IMR-90 (cell line): ENCODE results near the gene CAMTA1. TPM values are rescaled to one million over a fixed set of nuclear protein-coding genes. Genes with fewer than 3 reads are reported as not detected.

Experiments
- ATAC-seq: fragments of 200-7000 bp; cut with Tn5 transposase; 2 replicates; pipeline ENCODE4 v1.9.1; 2020; ENCODE audit warnings: low read depth, mild to moderate bottlenecking, moderate library complexity
- BruUV-seq: library from RNA; stranded (reverse); fragments of 400-500 nt; replicated peaks from 2 replicates; lab custom pipeline; 2021; lab: Mats Ljungman, UMichigan
- CTCF ChIA-PET: fragments of 300-600 bp; formaldehyde crosslinking; extraction: SDS; loops from one replicate; lab custom pipeline; 2021; ENCODE audit warnings: antibody characterized with exemption; lab: Yijun Ruan, JAX
- POLR2A ChIA-PET: fragments of 300-600 bp; sonication (Branson Sonifier 250); formaldehyde crosslinking; loops from one replicate; lab custom pipeline; 2022; ENCODE audit warnings: antibody characterized with exemption; ENCODE audit not compliant: unreplicated experiment; lab: Charles Lee
- DNase-seq: peaks from one replicate; pipeline ENCODE4 v3.0.0; 2013
- H2AFZ ChIP-seq: replicated peaks from 2 replicates; pipeline ENCODE3; 2013; ENCODE audit warnings: low read length, mild to moderate bottlenecking; ENCODE audit not compliant: poor library complexity
- H2AK5ac ChIP-seq: 2 replicates; pipeline ENCODE4 v1.6.1; 2013; ENCODE audit warnings: low read depth, low read length, inconsistent platforms
- H2AK9ac ChIP-seq: replicated peaks from 2 replicates; pipeline ENCODE3; 2013; ENCODE audit warnings: mild to moderate bottlenecking, low read depth, low read length, moderate library complexity; ENCODE audit not compliant: poor library complexity
- H2BK120ac ChIP-seq: 2 replicates; pipeline ENCODE4 v1.6.1; 2013; ENCODE audit warnings: low read depth, low read length, inconsistent platforms
- H2BK15ac ChIP-seq: 3 replicates; pipeline ENCODE4 v1.6.1; 2013; ENCODE audit warnings: low read depth, low read length, inconsistent platforms
- H2BK20ac ChIP-seq: 2 replicates; pipeline ENCODE4 v1.6.1; 2013; ENCODE audit warnings: low read depth, mild to moderate bottlenecking, inconsistent platforms, low read length, moderate library complexity
- H2BK5ac ChIP-seq: 2 replicates; pipeline ENCODE4 v1.6.1; 2013; ENCODE audit warnings: mild to moderate bottlenecking, low read depth, low read length, inconsistent platforms; ENCODE audit not compliant: poor library complexity, severe bottlenecking
- H3K14ac ChIP-seq: replicated peaks from 2 replicates; pipeline ENCODE4 v1.6.1; 2013; ENCODE audit warnings: low read depth, low read length, inconsistent platforms
- H3K18ac ChIP-seq: 2 replicates; pipeline ENCODE4 v1.6.1; 2013; ENCODE audit warnings: low read depth, low read length, control low read depth
- H3K23ac ChIP-seq: 2 replicates; pipeline ENCODE4 v1.6.1; 2013; ENCODE audit warnings: low read depth, low read length, inconsistent platforms
- H3K27ac ChIP-seq: 2 replicates; pipeline ENCODE4 v1.5.1; 2013; ENCODE audit warnings: mild to moderate bottlenecking, control low read depth, low read length; ENCODE audit not compliant: insufficient read depth
- H3K27me3 ChIP-seq: 2 replicates; pipeline ENCODE4 v1.6.1; 2013; ENCODE audit warnings: low read length; ENCODE audit not compliant: control insufficient read depth, insufficient read depth
- H3K36me3 ChIP-seq: 2 replicates; pipeline ENCODE4 v1.6.1; 2013; ENCODE audit warnings: low read length, mixed read lengths; ENCODE audit not compliant: control insufficient read depth, insufficient read depth
- H3K4ac ChIP-seq: 2 replicates; pipeline ENCODE4 v1.6.1; 2013; ENCODE audit warnings: low read depth, low read length, inconsistent platforms
- H3K4me1 ChIP-seq: 2 replicates; pipeline ENCODE4 v1.6.1; 2013; ENCODE audit warnings: low read length, mixed read lengths; ENCODE audit not compliant: control insufficient read depth, insufficient read depth
- H3K4me2 ChIP-seq: 2 replicates; pipeline ENCODE4 v1.6.1; 2013; ENCODE audit warnings: low read depth, mild to moderate bottlenecking, control low read depth, low read length, moderate library complexity
- H3K4me3 ChIP-seq: 2 replicates; pipeline ENCODE4 v1.5.1; 2013; ENCODE audit warnings: low read depth, mild to moderate bottlenecking, control low read depth, low read length, moderate library complexity; ENCODE audit not compliant: insufficient read depth
- H3K56ac ChIP-seq: 2 replicates; pipeline ENCODE4 v1.6.1; 2013; ENCODE audit warnings: low read length, inconsistent platforms; ENCODE audit not compliant: insufficient read depth; ENCODE audit errors: extremely low read depth
- H3K79me1 ChIP-seq, 2 experiments: 2 replicates each; pipeline ENCODE4 v1.6.1; 2013; ENCODE audit warnings: low read length in 2 of 2, inconsistent platforms in 1 of 2, low read depth in 1 of 2
- H3K9ac ChIP-seq: 2 replicates; pipeline ENCODE4 v1.6.1; 2013; ENCODE audit warnings: low read depth, low read length, control low read depth
- H3K9me1 ChIP-seq: 2 replicates; pipeline ENCODE4 v1.6.1; 2013; ENCODE audit warnings: low read length, inconsistent platforms; ENCODE audit not compliant: insufficient read depth
- H3K9me3 ChIP-seq: 2 replicates; pipeline ENCODE4 v1.6.1; 2013; ENCODE audit warnings: low read length; ENCODE audit not compliant: control insufficient read depth, insufficient read depth
- H4K20me1 ChIP-seq: 2 replicates; pipeline ENCODE4 v1.6.1; 2013; ENCODE audit warnings: low read length, inconsistent platforms; ENCODE audit not compliant: insufficient read depth
- H4K5ac ChIP-seq: 2 replicates; pipeline ENCODE4 v1.6.1; 2013; ENCODE audit warnings: mild to moderate bottlenecking, low read depth, low read length, control low read depth
- H4K8ac ChIP-seq, 2 experiments: 2 replicates each; pipeline ENCODE4 v1.6.1; 2013; ENCODE audit warnings: low read depth in 2 of 2, low read length in 2 of 2, control low read depth in 1 of 2, inconsistent platforms in 1 of 2
- H4K91ac ChIP-seq: 2 replicates; pipeline ENCODE4 v1.6.1; 2013; ENCODE audit warnings: low read depth, low read length, inconsistent platforms; ENCODE audit not compliant: insufficient read depth
- BHLHE40 ChIP-seq: fragments of 150-350 bp; IDR thresholded peaks from 2 replicates; pipeline ENCODE4 v1.6.1; 2016; ENCODE audit warnings: mild to moderate bottlenecking, low read depth, low read length
- CEBPB ChIP-seq: IDR thresholded peaks from 2 replicates; pipeline ENCODE4 v1.6.1; 2012; ENCODE audit warnings: low read depth, low read length, improper control_type of control experiment
- CHD1 ChIP-seq: IDR thresholded peaks from 2 replicates; pipeline ENCODE4 v1.6.1; 2012; ENCODE audit warnings: low read depth, low read length, improper control_type of control experiment
- FOS ChIP-seq: fragments of 150-350 bp; IDR thresholded peaks from 2 replicates; pipeline ENCODE4 v1.6.1; 2016; ENCODE audit warnings: low read depth, low read length
- MAFK ChIP-seq: IDR thresholded peaks from 2 replicates; pipeline ENCODE4 v1.6.1; 2012; ENCODE audit warnings: low read depth, low read length, improper control_type of control experiment
- MAZ ChIP-seq: IDR thresholded peaks from 2 replicates; pipeline ENCODE4 v1.6.1; 2012; ENCODE audit warnings: low read depth, mild to moderate bottlenecking, low read length, improper control_type of control experiment, moderate library complexity, borderline replicate concordance
- MXI1 ChIP-seq: IDR thresholded peaks from 2 replicates; pipeline ENCODE4 v1.6.1; 2012; ENCODE audit warnings: low read depth, mild to moderate bottlenecking, low read length, moderate library complexity, borderline replicate concordance
- NFE2L2 ChIP-seq: fragments of 150-350 bp; IDR thresholded peaks from 2 replicates; pipeline ENCODE4 v1.6.1; 2016; ENCODE audit warnings: low read depth, mild to moderate bottlenecking, low read length
- POLR2A ChIP-seq: IDR thresholded peaks from 2 replicates; pipeline ENCODE4 v1.6.1; 2012; ENCODE audit warnings: mild to moderate bottlenecking, low read depth, low read length
- RAD21 ChIP-seq: IDR thresholded peaks from 2 replicates; pipeline ENCODE4 v1.6.1; 2012; ENCODE audit warnings: low read length, improper control_type of control experiment
- RCOR1 ChIP-seq: IDR thresholded peaks from 2 replicates; pipeline ENCODE4 v1.6.1; 2012; ENCODE audit warnings: mild to moderate bottlenecking, low read length, improper control_type of control experiment; ENCODE audit not compliant: insufficient replicate concordance
- RFX5 ChIP-seq: IDR thresholded peaks from 2 replicates; pipeline ENCODE4 v1.8.0; 2012; ENCODE audit warnings: low read depth, mild to moderate bottlenecking, low read length, moderate library complexity
- SMC3 ChIP-seq: fragments of 150-350 bp; IDR thresholded peaks from 2 replicates; pipeline ENCODE4 v1.6.1; 2016; ENCODE audit warnings: low read depth, mild to moderate bottlenecking, antibody characterized with exemption, low read length, moderate library complexity
- WGBS, 2 experiments: methylation state at CpG; one replicate each; pipeline versions ENCODE4 v1.1.5 to v1.1.7; 2013; ENCODE audit warnings: missing lambda C conversion rate in 2 of 2; ENCODE audit not compliant: insufficient read length in 1 of 2; ENCODE audit errors: extremely low coverage in 2 of 2; 5-methylcytosine and 5-hydroxymethylcytosine counted together
- dilution Hi-C: fragments of 300-500 bp; cut with HindIII; formaldehyde crosslinking; loops from one replicate; pipeline ENCODE4 v1.14.3; 2018; ENCODE audit warnings: low sequenced_read_pairs; ENCODE audit not compliant: unreplicated experiment
- in situ Hi-C: fragments of 300-500 bp; cut with MboI; formaldehyde crosslinking; loops from 3 replicates; pipeline ENCODE4 v1.14.3; 2019; ENCODE audit warnings: low sequenced_read_pairs, inconsistent platforms, mixed read lengths
- intact Hi-C: fragments of 100-400 bp; cut with micrococcal nuclease; formaldehyde crosslinking; loops from 2 replicates; pipeline ENCODE4 v1.10.0; 2022
- polyA plus RNA-seq, 3 experiments: library from polyadenylated mRNA; depleted of rRNA; stranded (reverse); fragments of >200 nt; gene quantifications; 2 replicates each; pipeline ENCODE4 v1.2.3, GENCODE V29; 2012; ENCODE audit warnings: low replicate concordance in 1 of 3
- total RNA-seq: library from RNA; depleted of rRNA; stranded (reverse); fragments of >200 nt; gene quantifications from 2 replicates; pipeline ENCODE4 v1.2.3, GENCODE V29; 2012
- TF ChIP-seq, protein P1 (sequence below): conservative IDR thresholded peaks from 2 replicates; pipeline ENCODE4 v1.5.1; 2012; ENCODE audit warnings: mild to moderate bottlenecking, low read depth, low read length, improper control_type of control experiment
- TF ChIP-seq, protein P2 (sequence below): fragments of 150-350 bp; IDR thresholded peaks from 2 replicates; pipeline ENCODE4 v1.6.1; 2016; ENCODE audit warnings: low read depth, mild to moderate bottlenecking, low read length, moderate library complexity, borderline replicate concordance
- TF ChIP-seq, protein P3 (sequence below): fragments of 150-350 bp; IDR thresholded peaks from 2 replicates; pipeline ENCODE4 v1.6.1; 2017; ENCODE audit warnings: mild to moderate bottlenecking, antibody characterized with exemption, low read length, low read depth

The CAMTA1 gene
- total and polyA plus RNA-seq, 2 of the 4 experiments (the other 2 are of a cell fraction), result 35.5 to 74.3 TPM

DNA sequence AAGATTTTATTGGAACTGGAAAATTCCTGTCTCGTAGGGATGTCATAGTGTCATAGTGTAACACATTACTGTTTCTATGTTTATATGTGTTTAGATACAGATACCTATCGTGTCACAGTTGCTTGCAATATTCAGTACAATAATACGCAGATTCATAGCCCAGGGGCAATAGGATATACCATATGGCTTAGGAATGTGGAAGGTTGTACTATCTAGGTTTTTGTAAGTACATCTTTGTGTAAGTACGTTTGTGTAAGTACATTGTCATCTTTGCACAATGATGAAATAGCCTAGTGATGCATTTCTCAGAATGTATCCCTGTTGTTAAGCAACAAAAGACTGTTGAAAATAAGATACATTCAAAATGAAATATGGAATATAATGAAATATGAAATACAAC is 68.9 kb downstream of the CAMTA1 start:
- intact Hi-C loops, result no loop called here
- ATAC-seq (no peak), DNase-seq (no peak)
- Histone ChIP-seq H2BK120ac (no peak overlapping the region), H3K9me3 (no peaks in the 10 kb centered on the region), H3K4me2 (no peak overlapping the region), H2BK5ac (no peak overlapping the region), H3K9me1 (peaks cover 2% of the 10 kb centered on the region; the same call in 1 of the 2 replicates), H3K79me1 (peaks cover 10 to 36% of the 10 kb centered on the region in 2 experiments), H3K4ac (no peak overlapping the region), H4K91ac (no peak overlapping the region), H4K5ac (no peak overlapping the region), H3K14ac (no peak overlapping the region), H2AFZ (no peak overlapping the region), H2AK9ac (no peak overlapping the region), H2BK15ac (no peak overlapping the region), H3K27ac (no peak overlapping the region), H3K27me3 (no peaks in the 10 kb centered on the region), H3K36me3 (peaks cover 9% of the 10 kb centered on the region), H3K4me1 (peaks cover 9% of the 10 kb centered on the region), H3K9ac (no peak overlapping the region), H2AK5ac (no peak overlapping the region), H3K4me3 (no peak overlapping the region), H3K18ac (no peak overlapping the region), H2BK20ac (no peak overlapping the region), H3K23ac (no peak overlapping the region), H4K20me1 (no peaks in the 10 kb centered on the region), H3K56ac (no peak overlapping the region), H4K8ac (no peak overlapping the region)
- WGBS, 2 experiments, result 100% methylated on average over 1 of the region's 4 CpGs; no CpG with 5 or more reads in 1 of the 2 experiments
- in situ Hi-C loops, result no loop called here
- CTCF ChIA-PET, result no interaction called here
- TF ChIP-seq RFX5 (no peak), MAFK (no peak), MXI1 (no peak), RCOR1 (no peak), MAZ (no peak), SMC3 (no peak), FOS (no peak), CEBPB (no peak), POLR2A (no peak), RAD21 (no peak), NFE2L2 (no peak), BHLHE40 (no peak), CHD1 (no peak)
- TF ChIP-seq, protein P1, sequence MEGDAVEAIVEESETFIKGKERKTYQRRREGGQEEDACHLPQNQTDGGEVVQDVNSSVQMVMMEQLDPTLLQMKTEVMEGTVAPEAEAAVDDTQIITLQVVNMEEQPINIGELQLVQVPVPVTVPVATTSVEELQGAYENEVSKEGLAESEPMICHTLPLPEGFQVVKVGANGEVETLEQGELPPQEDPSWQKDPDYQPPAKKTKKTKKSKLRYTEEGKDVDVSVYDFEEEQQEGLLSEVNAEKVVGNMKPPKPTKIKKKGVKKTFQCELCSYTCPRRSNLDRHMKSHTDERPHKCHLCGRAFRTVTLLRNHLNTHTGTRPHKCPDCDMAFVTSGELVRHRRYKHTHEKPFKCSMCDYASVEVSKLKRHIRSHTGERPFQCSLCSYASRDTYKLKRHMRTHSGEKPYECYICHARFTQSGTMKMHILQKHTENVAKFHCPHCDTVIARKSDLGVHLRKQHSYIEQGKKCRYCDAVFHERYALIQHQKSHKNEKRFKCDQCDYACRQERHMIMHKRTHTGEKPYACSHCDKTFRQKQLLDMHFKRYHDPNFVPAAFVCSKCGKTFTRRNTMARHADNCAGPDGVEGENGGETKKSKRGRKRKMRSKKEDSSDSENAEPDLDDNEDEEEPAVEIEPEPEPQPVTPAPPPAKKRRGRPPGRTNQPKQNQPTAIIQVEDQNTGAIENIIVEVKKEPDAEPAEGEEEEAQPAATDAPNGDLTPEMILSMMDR, result no peak
- TF ChIP-seq, protein P2, sequence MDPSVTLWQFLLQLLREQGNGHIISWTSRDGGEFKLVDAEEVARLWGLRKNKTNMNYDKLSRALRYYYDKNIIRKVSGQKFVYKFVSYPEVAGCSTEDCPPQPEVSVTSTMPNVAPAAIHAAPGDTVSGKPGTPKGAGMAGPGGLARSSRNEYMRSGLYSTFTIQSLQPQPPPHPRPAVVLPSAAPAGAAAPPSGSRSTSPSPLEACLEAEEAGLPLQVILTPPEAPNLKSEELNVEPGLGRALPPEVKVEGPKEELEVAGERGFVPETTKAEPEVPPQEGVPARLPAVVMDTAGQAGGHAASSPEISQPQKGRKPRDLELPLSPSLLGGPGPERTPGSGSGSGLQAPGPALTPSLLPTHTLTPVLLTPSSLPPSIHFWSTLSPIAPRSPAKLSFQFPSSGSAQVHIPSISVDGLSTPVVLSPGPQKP, result no peak
- TF ChIP-seq, protein P3, sequence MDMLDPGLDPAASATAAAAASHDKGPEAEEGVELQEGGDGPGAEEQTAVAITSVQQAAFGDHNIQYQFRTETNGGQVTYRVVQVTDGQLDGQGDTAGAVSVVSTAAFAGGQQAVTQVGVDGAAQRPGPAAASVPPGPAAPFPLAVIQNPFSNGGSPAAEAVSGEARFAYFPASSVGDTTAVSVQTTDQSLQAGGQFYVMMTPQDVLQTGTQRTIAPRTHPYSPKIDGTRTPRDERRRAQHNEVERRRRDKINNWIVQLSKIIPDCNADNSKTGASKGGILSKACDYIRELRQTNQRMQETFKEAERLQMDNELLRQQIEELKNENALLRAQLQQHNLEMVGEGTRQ, result no peak
- no TSS peak for BruUV-seq
- dilution Hi-C loops, result no loop called here
- POLR2A ChIA-PET, result no interaction called here
